Body of pancreas (tissue), 4 donors: ENCODE data around the gene RALA.

Experiments
- CTCF ChIP-seq, 7 experiments: fragments of 450-650 bp in 4 of 7; fragments of 200-600 bp in 3 of 7; sonication (generic) in 3 of 7; IDR thresholded peaks; one replicate each; pipeline ENCODE4 v1.5.1; 2016 to 2019; ENCODE audit warnings: antibody characterized with exemption in 7 of 7
- POLR2A ChIP-seq, 3 donors: fragments of 450-650 bp; IDR thresholded peaks; one replicate each; pipeline ENCODE4 v1.6.1; 2016; ENCODE audit warnings: antibody characterized with exemption in 3 of 3, mild to moderate bottlenecking in 2 of 3

GRCh38 chr7:39651265-39651664 lies 27.9 kb downstream of the RALA start:
- TF ChIP-seq CTCF (IDR thresholded peaks at IDR 0.05) (no peak), POLR2A (IDR thresholded peaks at IDR 0.05) (no peak)
